Measurements from ENCODE around the gene ZNF594. TPM values are rescaled to one million over a fixed set of nuclear protein-coding genes. Genes with fewer than 3 reads are reported as not detected.
"Not testable (repeated sequence)": the region's sequence is repeated elsewhere in the genome, so short reads cannot be mapped to it uniquely, and the experiment has no call there.

The ZNF594 gene
- total and polyA plus RNA-seq, 2 of the 13 experiments (the other 11 are each of a cell fraction or from before 2014, with no cell fraction given), result 2.9 to 9.6 TPM

GRCh38 chr17:5164436-5164835 lies 27.2 kb downstream of the ZNF594 start:
- Histone ChIP-seq H3K27ac (ENCODE audit: extremely low read length, insufficient read depth, low read length) (no peak overlapping the region), H4K20me1 (ENCODE audit: insufficient read depth, low read length) (no peaks in the 10 kb centered on the region), H3K4me2 (ENCODE audit: low read depth, low read length) (no peak overlapping the region), H3K9ac (ENCODE audit: insufficient read depth, low read depth, low read length) (no peak overlapping the region), H3K9me3 (ENCODE audit: low read length) (no peaks in the 10 kb centered on the region), H3K79me2 (ENCODE audit: insufficient read depth, low read length) (no peaks in the 10 kb centered on the region), H2AFZ (ENCODE audit: low read length) (no peak overlapping the region), H3K4me3 (replicated peaks in 1 of 3; ENCODE audit: insufficient read depth in 1 of 3, low read depth in 2 of 3, low read length in 3 of 3) (no peak overlapping the region), H3K36me3 (replicated peaks in 1 of 2; ENCODE audit: control insufficient read depth in 1 of 2, insufficient read depth in 2 of 2, low read length in 2 of 2) (no peaks in the 10 kb centered on the region), H3K4me1 (ENCODE audit: insufficient read depth, low read length) (peaks cover 6% of the 10 kb centered on the region; the same call in 1 of the 2 replicates), H3K27me3 (ENCODE audit: control insufficient read depth in 1 of 2, insufficient read depth in 2 of 2, low read length in 2 of 2) (no peaks in the 10 kb centered on the region; a peak in 1 of 5 replicates)
- ATAC-seq (no peak), FAIRE-seq (no peak), DNase-seq (ENCODE audit: low spot score) (no peak)
- intact Hi-C loops (cut with micrococcal nuclease; ENCODE audit: unreplicated experiment) (no loop called here), in situ Hi-C loops (cut with HindIII; ENCODE audit: extremely low pct_ligation_motif_present, low pct_unique_long_range_greater_than_20kb) (no loop called here)
- BruUV-seq (replicated peaks), result no TSS peak
- ChIA-PET POLR2A (no interaction called here), CTCF (ENCODE audit: low intra/inter-chr PET ratio, low total read pairs) (no interaction called here)
- 21% methylated on average over 6 of the region's 6 CpGs for WGBS (ENCODE audit: low lambda C conversion rate)
- no peak for TF ChIP-seq GLMP (CRISPR knock-in tag; IDR thresholded peaks at IDR 0.05; ENCODE audit: borderline replicate concordance)
- no peak for TF ChIP-seq ISL2 (CRISPR knock-in tag; IDR thresholded peaks at IDR 0.05)
- no peak for TF ChIP-seq DR1 (CRISPR knock-in tag; IDR thresholded peaks at IDR 0.05)
- no peak for TF ChIP-seq SP5 (CRISPR knock-in tag; IDR thresholded peaks at IDR 0.05; ENCODE audit: borderline replicate concordance, low read depth)
- no peak for TF ChIP-seq ZSCAN12 (CRISPR knock-in tag; IDR thresholded peaks at IDR 0.05)
- no peak for TF ChIP-seq CREB1 (IDR thresholded peaks at IDR 0.05)
- no peak for TF ChIP-seq CREB1 (CRISPR knock-in tag; IDR thresholded peaks at IDR 0.05)

DNA sequence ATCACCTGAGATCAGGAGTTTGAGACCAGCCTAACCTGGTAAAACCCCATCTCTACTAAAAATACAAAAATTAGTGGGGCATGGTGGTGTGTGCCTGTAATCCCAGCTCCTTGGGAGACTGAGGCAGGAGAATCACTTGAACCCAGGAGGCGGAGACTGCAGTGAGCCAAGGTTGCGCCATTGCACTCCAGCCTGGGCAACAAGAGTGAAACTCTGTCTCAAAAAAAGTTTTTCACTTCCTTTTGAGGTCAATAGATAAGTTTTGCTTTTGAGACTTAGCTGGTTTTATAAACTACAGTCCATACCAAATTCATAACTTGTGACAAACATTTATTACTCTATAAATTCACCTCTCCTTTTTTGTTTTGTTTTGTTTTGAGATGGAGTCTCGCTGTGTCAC lies 29.9 kb downstream of the ZNF594 start:
- H3K4me2 ChIP-seq (ENCODE audit: low read depth, low read length); in situ Hi-C loops (cut with HindIII; ENCODE audit: extremely low pct_ligation_motif_present, low pct_unique_long_range_greater_than_20kb); BruUV-seq (replicated peaks); H2AFZ ChIP-seq (ENCODE audit: low read length); H3K27me3 ChIP-seq (ENCODE audit: control insufficient read depth in 1 of 2, insufficient read depth in 2 of 2, low read length in 2 of 2); H3K9ac ChIP-seq (ENCODE audit: insufficient read depth, low read depth, low read length); H3K27ac ChIP-seq (ENCODE audit: extremely low read length, insufficient read depth, low read length); ATAC-seq; CTCF ChIA-PET (ENCODE audit: low intra/inter-chr PET ratio, low total read pairs); FAIRE-seq; H3K4me1 ChIP-seq (ENCODE audit: insufficient read depth, low read length); H4K20me1 ChIP-seq (ENCODE audit: insufficient read depth, low read length); H3K79me2 ChIP-seq (ENCODE audit: insufficient read depth, low read length); POLR2A ChIA-PET; H3K36me3 ChIP-seq (replicated peaks in 1 of 2; ENCODE audit: control insufficient read depth in 1 of 2, insufficient read depth in 2 of 2, low read length in 2 of 2); H3K9me3 ChIP-seq (ENCODE audit: low read length); intact Hi-C loops (cut with micrococcal nuclease; ENCODE audit: unreplicated experiment); DNase-seq (ENCODE audit: low spot score); H3K4me3 ChIP-seq (replicated peaks in 1 of 3; ENCODE audit: insufficient read depth in 1 of 3, low read depth in 2 of 3, low read length in 3 of 3): not testable (repeated sequence)
- WGBS (ENCODE audit: low lambda C conversion rate), result 45% methylated on average over 3 of the region's 3 CpGs

DNA sequence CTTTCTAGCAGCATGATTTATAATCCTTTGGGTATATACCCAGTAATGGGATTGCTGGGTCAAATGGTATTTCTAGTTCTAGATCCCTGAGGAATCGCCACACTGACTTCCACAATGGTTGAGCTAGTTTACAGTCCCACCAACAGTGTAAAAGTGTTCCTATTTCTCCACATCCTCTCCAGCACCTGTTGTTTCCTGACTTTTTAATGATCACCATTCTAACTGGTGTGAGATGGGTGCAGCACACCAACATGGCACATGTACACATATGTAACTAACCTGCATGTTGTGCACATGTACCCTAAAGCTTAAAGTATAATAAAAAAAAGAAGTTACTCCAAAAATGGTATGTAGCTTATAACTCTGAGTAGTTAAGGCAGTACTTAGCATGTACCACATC lies 31.0 kb downstream of the ZNF594 start:
- in situ Hi-C loops (cut with HindIII; ENCODE audit: extremely low pct_ligation_motif_present, low pct_unique_long_range_greater_than_20kb); H4K20me1 ChIP-seq (ENCODE audit: insufficient read depth, low read length); H3K36me3 ChIP-seq (replicated peaks in 1 of 2; ENCODE audit: control insufficient read depth in 1 of 2, insufficient read depth in 2 of 2, low read length in 2 of 2); H3K4me3 ChIP-seq (replicated peaks in 1 of 3; ENCODE audit: insufficient read depth in 1 of 3, low read depth in 2 of 3, low read length in 3 of 3); POLR2A ChIA-PET; H2AFZ ChIP-seq (ENCODE audit: low read length); BruUV-seq (replicated peaks); ATAC-seq; CTCF ChIA-PET (ENCODE audit: low intra/inter-chr PET ratio, low total read pairs); H3K4me1 ChIP-seq (ENCODE audit: insufficient read depth, low read length); H3K27me3 ChIP-seq (ENCODE audit: control insufficient read depth in 1 of 2, insufficient read depth in 2 of 2, low read length in 2 of 2); intact Hi-C loops (cut with micrococcal nuclease; ENCODE audit: unreplicated experiment); H3K9ac ChIP-seq (ENCODE audit: insufficient read depth, low read depth, low read length); DNase-seq (ENCODE audit: low spot score); H3K9me3 ChIP-seq (ENCODE audit: low read length); H3K79me2 ChIP-seq (ENCODE audit: insufficient read depth, low read length); H3K4me2 ChIP-seq (ENCODE audit: low read depth, low read length); H3K27ac ChIP-seq (ENCODE audit: extremely low read length, insufficient read depth, low read length); FAIRE-seq: not testable (repeated sequence)
- 0% methylated on average over 1 of the region's 1 CpG for WGBS (ENCODE audit: low lambda C conversion rate)

DNA sequence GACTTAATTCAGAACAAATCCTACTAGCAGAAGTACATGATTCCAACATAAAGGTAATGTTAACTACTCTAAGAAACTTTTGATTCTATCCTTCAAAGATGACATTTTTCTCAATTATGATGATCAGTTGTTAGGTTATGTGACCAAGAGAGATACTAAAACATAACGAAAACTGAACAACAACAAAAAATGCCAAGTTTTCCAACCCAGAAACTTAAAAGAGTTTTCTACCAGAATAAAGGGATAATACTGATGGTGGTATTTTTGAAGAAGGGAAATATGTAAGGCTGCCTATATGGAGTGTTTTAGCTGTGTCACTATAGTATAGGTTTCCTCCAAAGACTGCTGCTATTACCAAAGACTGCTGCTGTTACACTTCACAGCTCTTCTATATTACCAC lies 45.5 kb downstream of the ZNF594 start:
- H3K4me1 ChIP-seq (ENCODE audit: insufficient read depth, low read length); H3K27ac ChIP-seq (ENCODE audit: extremely low read length, insufficient read depth, low read length); H3K9ac ChIP-seq (ENCODE audit: insufficient read depth, low read depth, low read length); BruUV-seq (replicated peaks); H3K79me2 ChIP-seq (ENCODE audit: insufficient read depth, low read length); H3K9me3 ChIP-seq (ENCODE audit: low read length); CTCF ChIA-PET (ENCODE audit: low intra/inter-chr PET ratio, low total read pairs); ATAC-seq; in situ Hi-C loops (cut with HindIII; ENCODE audit: extremely low pct_ligation_motif_present, low pct_unique_long_range_greater_than_20kb); H2AFZ ChIP-seq (ENCODE audit: low read length); H3K27me3 ChIP-seq (ENCODE audit: control insufficient read depth in 1 of 2, insufficient read depth in 2 of 2, low read length in 2 of 2); FAIRE-seq; intact Hi-C loops (cut with micrococcal nuclease; ENCODE audit: unreplicated experiment); DNase-seq (ENCODE audit: low spot score); H3K4me3 ChIP-seq (replicated peaks in 1 of 3; ENCODE audit: insufficient read depth in 1 of 3, low read depth in 2 of 3, low read length in 3 of 3); H4K20me1 ChIP-seq (ENCODE audit: insufficient read depth, low read length); H3K4me2 ChIP-seq (ENCODE audit: low read depth, low read length); POLR2A ChIA-PET; H3K36me3 ChIP-seq (replicated peaks in 1 of 2; ENCODE audit: control insufficient read depth in 1 of 2, insufficient read depth in 2 of 2, low read length in 2 of 2): not testable (repeated sequence)
- WGBS (ENCODE audit: low lambda C conversion rate), result 0% methylated on average over 1 of the region's 1 CpG
